Skeletal muscle tissue (tissue), 4 donors: ENCODE measurements around the gene UCMA. TPM values are rescaled to one million over a fixed set of nuclear protein-coding genes. Genes with fewer than 3 reads are reported as not detected.
"Not testable (repeated sequence)": the region's sequence is repeated elsewhere in the genome, so short reads cannot be mapped to it uniquely, and the experiment has no call there.

Experiments
- H3K27ac ChIP-seq: one replicate; pipeline ENCODE4 v1.7.0; 2013; ENCODE audit warnings: mild to moderate bottlenecking, low read depth, low read length, inconsistent platforms
- H3K27me3 ChIP-seq, 3 donors: one replicate each; pipeline ENCODE4 v1.7.0; 2013; ENCODE audit warnings: low read length in 3 of 3; ENCODE audit not compliant: control insufficient read depth in 3 of 3, insufficient read depth in 3 of 3
- H3K36me3 ChIP-seq, 3 donors: one replicate each; pipeline ENCODE4 v1.7.0; 2013; ENCODE audit warnings: low read length in 3 of 3; ENCODE audit not compliant: control insufficient read depth in 3 of 3, insufficient read depth in 3 of 3
- H3K4me1 ChIP-seq, 3 donors: one replicate each; pipeline ENCODE4 v1.7.0; 2013; ENCODE audit warnings: low read length in 3 of 3, mild to moderate bottlenecking in 3 of 3; ENCODE audit not compliant: control insufficient read depth in 3 of 3, insufficient read depth in 3 of 3
- H3K4me3 ChIP-seq, 3 donors: one replicate each; pipeline ENCODE4 v1.7.0; 2013; ENCODE audit warnings: low read length in 3 of 3
- H3K9ac ChIP-seq, 3 donors: one replicate each; pipeline ENCODE4 v1.7.0; 2013; ENCODE audit warnings: low read length in 3 of 3, mild to moderate bottlenecking in 3 of 3, moderate library complexity in 2 of 3, low read depth in 1 of 3
- H3K9me3 ChIP-seq, 3 donors: one replicate each; pipeline ENCODE4 v1.7.0; 2013; ENCODE audit warnings: low read length in 3 of 3; ENCODE audit not compliant: control insufficient read depth in 3 of 3
- total RNA-seq: library from RNA; depleted of rRNA; stranded (reverse); fragments of >200 nt; gene quantifications from one replicate; pipeline ENCODE4 v1.2.3, GENCODE V29; 2014
- donor health status: Osteomylitis.

Gene UCMA
- total RNA-seq, 1 donor from 2014 or later, result 1.6 TPM

GRCh38 chr10:13263591-13263990 lies 29.4 kb upstream of the UCMA start:
- H3K4me3 ChIP-seq, result no peak overlapping the region
- H3K27me3 ChIP-seq, result no peaks in the 10 kb centered on the region
- no peak overlapping the region for H3K9ac ChIP-seq
- no peak overlapping the region for H3K27ac ChIP-seq
- H3K9me3 ChIP-seq, result no peaks in the 10 kb centered on the region
- H3K36me3 ChIP-seq, result no peaks in the 10 kb centered on the region
- H3K4me1 ChIP-seq, result no peaks in the 10 kb centered on the region

GRCh38 chr10:13262433-13262832 lies 28.3 kb upstream of the UCMA start:
- H3K36me3 ChIP-seq, result no peaks in the 10 kb centered on the region
- no peaks in the 10 kb centered on the region for H3K9me3 ChIP-seq
- H3K27ac ChIP-seq, result no peak overlapping the region
- no peak overlapping the region for H3K4me3 ChIP-seq
- no peaks in the 10 kb centered on the region for H3K4me1 ChIP-seq
- H3K27me3 ChIP-seq, result no peaks in the 10 kb centered on the region
- H3K9ac ChIP-seq, result no peak overlapping the region

DNA sequence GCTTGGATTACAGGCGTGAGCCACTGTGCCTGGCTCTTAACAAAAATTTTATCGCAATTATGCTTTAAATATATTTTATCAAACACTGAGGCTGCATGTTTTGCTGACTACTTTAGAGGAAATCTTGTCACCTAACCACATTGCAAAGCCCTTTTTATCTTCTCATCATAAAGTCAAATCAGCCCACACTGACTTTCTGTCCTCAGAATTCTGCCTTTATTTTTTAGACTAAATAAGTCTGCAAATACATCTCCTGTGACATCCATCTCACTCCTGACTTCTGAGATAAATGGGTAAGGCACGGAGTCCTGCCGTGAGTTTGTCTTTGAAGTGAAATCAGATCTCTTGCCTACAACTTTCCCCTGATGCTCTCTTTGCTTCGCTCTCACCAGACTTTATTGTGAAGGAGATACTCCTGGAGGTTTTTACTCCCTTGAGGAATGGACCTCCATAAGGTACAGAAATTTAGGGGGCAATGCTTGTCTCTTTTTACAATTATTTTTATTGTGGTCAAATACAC lies 23.5 kb upstream of the UCMA start:
- H3K4me1 ChIP-seq, result no peaks in the 10 kb centered on the region
- no peak overlapping the region for H3K4me3 ChIP-seq
- H3K36me3 ChIP-seq, result no peaks in the 10 kb centered on the region
- H3K27ac ChIP-seq, result no peak overlapping the region
- H3K9me3 ChIP-seq, result no peaks in the 10 kb centered on the region
- H3K9ac ChIP-seq, result no peak overlapping the region
- no peaks in the 10 kb centered on the region for H3K27me3 ChIP-seq

DNA sequence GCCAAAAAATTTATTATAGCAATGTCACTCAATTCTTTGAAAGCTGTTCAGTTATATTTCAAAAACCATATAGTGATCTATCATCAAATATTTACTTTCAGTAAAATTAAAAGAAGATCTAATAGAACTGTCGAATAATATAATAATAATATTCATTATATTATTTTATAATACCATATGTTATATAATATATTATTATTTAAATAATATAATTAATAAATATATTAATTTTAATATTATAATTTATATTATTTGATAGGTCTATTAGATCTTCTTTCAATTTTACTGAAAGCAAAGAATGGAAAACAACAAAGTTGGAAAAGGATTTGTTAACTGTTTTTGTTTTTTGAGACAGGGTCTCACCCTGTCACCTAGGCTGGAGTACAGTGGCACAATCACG lies 22.5 kb upstream of the UCMA start:
- Histone ChIP-seq H3K27ac (no peak overlapping the region), H3K9ac (no peak overlapping the region), H3K4me1 (no peaks in the 10 kb centered on the region), H3K27me3 (no peaks in the 10 kb centered on the region), H3K4me3 (no peak overlapping the region), H3K9me3 (no peaks in the 10 kb centered on the region), H3K36me3 (no peaks in the 10 kb centered on the region)

- no peak overlapping the region for H3K27ac ChIP-seq
- no peaks in the 10 kb centered on the region for H3K36me3 ChIP-seq
- no peaks in the 10 kb centered on the region for H3K27me3 ChIP-seq
- no peaks in the 10 kb centered on the region for H3K4me1 ChIP-seq
- H3K9ac ChIP-seq, result no peak overlapping the region
- no peak overlapping the region for H3K4me3 ChIP-seq
- no peaks in the 10 kb centered on the region for H3K9me3 ChIP-seq
Measured at GRCh38 chr10:13253726-13254125, 19.6 kb upstream of the UCMA start.

- H3K27me3 ChIP-seq, result no peaks in the 10 kb centered on the region
- H3K4me3 ChIP-seq, result no peak overlapping the region
- H3K27ac ChIP-seq, result no peak overlapping the region
- H3K36me3 ChIP-seq, result no peaks in the 10 kb centered on the region
- H3K9me3 ChIP-seq, result peaks cover 0 to 2% (median 0%) of the 10 kb centered on the region in 3 donors
- H3K9ac ChIP-seq, result no peak overlapping the region
- H3K4me1 ChIP-seq, result no peaks in the 10 kb centered on the region
Measured at GRCh38 chr10:13247784-13248183, 13.6 kb upstream of the UCMA start.

- Histone ChIP-seq H3K4me1 (no peaks in the 10 kb centered on the region), H3K9ac (no peak overlapping the region), H3K4me3 (no peak overlapping the region)
Measured at GRCh38 chr10:13247246-13247645, 13.1 kb upstream of the UCMA start.

GRCh38 chr10:13242260-13242659 lies 8.1 kb upstream of the UCMA start:
- not testable (repeated sequence) for H3K36me3 ChIP-seq, H3K4me3 ChIP-seq, H3K4me1 ChIP-seq, H3K9me3 ChIP-seq, H3K27ac ChIP-seq, H3K9ac ChIP-seq, H3K27me3 ChIP-seq

More at GRCh38 chr10:13247246-13247645, 13.1 kb upstream of the UCMA start:
- H3K27me3 ChIP-seq, result no peaks in the 10 kb centered on the region
- H3K27ac ChIP-seq, result no peak overlapping the region
- no peaks in the 10 kb centered on the region for H3K36me3 ChIP-seq
- H3K9me3 ChIP-seq, result peaks cover 0 to 2% (median 0%) of the 10 kb centered on the region in 3 donors

DNA sequence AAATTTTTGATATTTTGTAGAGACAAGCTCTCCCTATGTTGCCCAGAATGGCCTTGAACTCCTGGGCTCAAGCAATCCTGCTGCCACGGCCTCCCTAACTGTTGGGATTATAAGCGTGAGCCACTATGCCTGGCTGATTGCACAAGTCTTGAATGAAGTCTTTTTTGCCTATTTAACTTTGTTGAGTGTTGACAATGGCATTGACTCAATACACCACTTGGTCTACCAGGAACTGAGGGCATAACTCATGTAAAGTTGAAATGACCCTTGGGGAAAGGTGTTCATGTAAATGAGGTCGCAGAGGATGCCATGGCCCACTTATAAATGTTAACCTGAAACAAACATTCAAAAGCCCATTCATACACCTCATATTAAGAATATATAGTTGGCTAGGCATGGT lies 7.4 kb upstream of the UCMA start:
- H3K4me3 ChIP-seq, result no peak overlapping the region
- H3K36me3 ChIP-seq, result no peaks in the 10 kb centered on the region
- no peaks in the 10 kb centered on the region for H3K4me1 ChIP-seq

DNA sequence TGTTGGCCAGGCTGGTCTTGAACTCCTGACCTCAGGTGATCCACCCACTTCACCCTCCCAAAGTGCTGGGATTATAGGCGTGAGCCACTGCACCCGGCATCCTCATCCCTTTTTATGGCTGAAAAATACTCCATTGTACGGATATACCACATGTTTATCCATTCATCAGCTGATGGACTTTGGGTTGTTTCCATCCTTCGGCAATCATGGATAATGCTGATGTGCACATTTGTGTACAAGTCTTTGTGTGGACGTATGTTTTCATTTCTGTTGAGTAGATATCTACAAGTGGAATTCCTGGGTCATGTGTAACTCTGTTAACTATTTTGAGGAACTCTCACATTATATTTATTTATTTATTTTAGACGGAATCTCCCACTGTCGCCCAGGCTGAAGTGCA lies 5.7 kb upstream of the UCMA start:
- H3K27ac ChIP-seq, result no peak overlapping the region
- H3K27me3 ChIP-seq, result no peaks in the 10 kb centered on the region
- H3K4me3 ChIP-seq, result no peak overlapping the region
- H3K9ac ChIP-seq, result no peak overlapping the region
- H3K9me3 ChIP-seq, result peaks cover 0 to 2% (median 0%) of the 10 kb centered on the region in 3 donors
- no peaks in the 10 kb centered on the region for H3K36me3 ChIP-seq
- H3K4me1 ChIP-seq, result no peaks in the 10 kb centered on the region

More for the DNA sequence above, 7.4 kb upstream of the UCMA start:
- Histone ChIP-seq H3K9me3 (peaks cover 0 to 2% (median 0%) of the 10 kb centered on the region in 3 donors), H3K27me3 (no peaks in the 10 kb centered on the region), H3K27ac (no peak overlapping the region), H3K9ac (no peak overlapping the region)
